ENCODE data around the gene SBF2.
A peak's percentile ranks its signal among the peaks of the same experiment; 100 is the strongest.
"Not testable (repeated sequence)": the region's sequence is repeated elsewhere in the genome, so short reads cannot be mapped to it uniquely, and the experiment has no call there.

The SBF2 gene

GRCh38 chr11:10130875-10131274, 163.1 kb downstream of the SBF2 start:
- Histone ChIP-seq H3K9ac (ENCODE audit: low read length) (no peak overlapping the region), H3K4me1 (ENCODE audit: control insufficient read depth, insufficient read depth, low read length) (no peaks in the 10 kb centered on the region), H3K4me3 (ENCODE audit: low read depth, low read length) (no peak overlapping the region), H3K27me3 (ENCODE audit: control insufficient read depth, insufficient read depth, low read length) (no peaks in the 10 kb centered on the region), H3K27ac (ENCODE audit: low read depth, low read length) (no peak overlapping the region), H3K9me3 (ENCODE audit: control insufficient read depth, insufficient read depth, low read depth, low read length) (peaks cover 21% of the 10 kb centered on the region), H3K36me3 (ENCODE audit: control insufficient read depth, insufficient read depth, low read length) (no peaks in the 10 kb centered on the region; the same call in 1 of the 2 replicates)

DNA sequence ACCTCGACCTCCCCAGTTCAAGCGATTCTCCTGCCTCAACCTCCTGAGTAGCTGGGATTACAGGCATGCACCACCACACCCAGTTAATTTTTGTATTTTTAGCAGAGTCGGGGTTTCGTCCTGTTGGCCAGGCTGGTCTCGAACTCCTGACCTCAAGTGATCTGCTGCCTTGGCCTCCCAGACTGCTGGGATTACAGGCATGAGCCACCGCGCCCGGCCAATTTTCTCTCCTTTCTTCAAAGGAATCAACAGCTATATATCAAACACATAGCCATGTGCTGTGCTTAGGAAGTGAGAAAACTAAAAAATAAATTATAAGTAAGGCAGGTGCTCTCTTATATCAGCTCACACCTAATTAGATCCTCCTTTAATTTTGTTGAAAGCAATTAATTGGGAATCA, 164.8 kb downstream of the SBF2 start:
- not testable (repeated sequence) for H3K4me3 ChIP-seq (ENCODE audit: low read depth, low read length); H3K27me3 ChIP-seq (ENCODE audit: control insufficient read depth, insufficient read depth, low read length); H3K36me3 ChIP-seq (ENCODE audit: control insufficient read depth, insufficient read depth, low read length); H3K4me1 ChIP-seq (ENCODE audit: control insufficient read depth, insufficient read depth, low read length); H3K9me3 ChIP-seq (ENCODE audit: control insufficient read depth, insufficient read depth, low read depth, low read length); H3K27ac ChIP-seq (ENCODE audit: low read depth, low read length); H3K9ac ChIP-seq (ENCODE audit: low read length)

- Histone ChIP-seq H3K27me3 (ENCODE audit: control insufficient read depth, insufficient read depth, low read length) (no peaks in the 10 kb centered on the region), H3K4me1 (ENCODE audit: control insufficient read depth, insufficient read depth, low read length) (peaks cover 8% of the 10 kb centered on the region), H3K36me3 (ENCODE audit: control insufficient read depth, insufficient read depth, low read length) (no peaks in the 10 kb centered on the region), H3K27ac (ENCODE audit: low read depth, low read length) (no peak overlapping the region), H3K4me3 (ENCODE audit: low read depth, low read length) (no peak overlapping the region), H3K9ac (ENCODE audit: low read length) (no peak overlapping the region), H3K9me3 (ENCODE audit: control insufficient read depth, insufficient read depth, low read depth, low read length) (no peaks in the 10 kb centered on the region)
These were observed 168.4 kb downstream of the SBF2 start for GRCh38 chr11:10125522-10126133.

GRCh38 chr11:10122326-10123197, 171.5 kb downstream of the SBF2 start:
- H3K36me3 ChIP-seq (ENCODE audit: control insufficient read depth, insufficient read depth, low read length): no peaks in the 10 kb centered on the region
- H3K27ac ChIP-seq (ENCODE audit: low read depth, low read length): no peak overlapping the region
- no peaks in the 10 kb centered on the region for H3K27me3 ChIP-seq (ENCODE audit: control insufficient read depth, insufficient read depth, low read length)
- no peak overlapping the region for H3K9ac ChIP-seq (ENCODE audit: low read length)
- no peak overlapping the region for H3K4me3 ChIP-seq (ENCODE audit: low read depth, low read length)
- H3K9me3 ChIP-seq (ENCODE audit: control insufficient read depth, insufficient read depth, low read depth, low read length): no peaks in the 10 kb centered on the region
- H3K4me1 ChIP-seq (ENCODE audit: control insufficient read depth, insufficient read depth, low read length): peaks cover 8% of the 10 kb centered on the region

- H3K27ac ChIP-seq (ENCODE audit: low read depth, low read length): no peak overlapping the region
These were observed 175.2 kb downstream of the SBF2 start for GRCh38 chr11:10118865-10119264.

DNA sequence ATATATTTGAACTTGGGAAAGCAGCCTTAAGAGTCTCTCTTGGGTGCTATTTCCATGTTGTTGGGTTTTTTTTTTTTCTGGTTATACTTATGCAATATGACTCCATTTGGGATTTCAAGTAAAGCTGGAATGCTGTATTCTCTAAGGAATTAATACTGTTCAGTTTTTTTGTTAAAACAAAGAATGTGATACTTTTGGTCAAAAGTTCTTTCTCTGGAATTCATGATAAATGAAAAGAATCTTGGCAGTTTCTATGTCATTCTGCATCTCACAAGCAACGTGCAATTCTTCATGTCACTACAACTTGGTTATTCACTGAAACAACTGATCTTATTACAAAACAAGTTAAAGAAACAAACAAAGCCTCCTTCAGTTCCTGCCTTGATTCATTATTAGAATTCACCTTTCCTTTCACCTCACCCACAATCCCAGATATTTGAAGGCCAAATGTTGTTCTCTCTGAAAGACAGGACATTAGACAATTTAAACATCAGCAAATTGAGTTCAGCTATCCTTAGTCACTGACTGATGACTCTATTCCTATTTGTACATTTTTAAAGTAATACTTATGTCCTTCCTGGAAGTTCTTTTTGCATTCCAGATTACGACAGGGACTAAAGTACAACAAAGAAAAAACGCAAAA, 176.2 kb downstream of the SBF2 start:
- no peak overlapping the region for H3K27ac ChIP-seq (ENCODE audit: low read depth, low read length)
- H3K4me1 ChIP-seq (ENCODE audit: control insufficient read depth, insufficient read depth, low read length): peaks cover 4% of the 10 kb centered on the region; the same call in 1 of the 2 replicates
- peaks cover 5% of the 10 kb centered on the region for H3K9me3 ChIP-seq (ENCODE audit: control insufficient read depth, insufficient read depth, low read depth, low read length)
- H3K9ac ChIP-seq (ENCODE audit: low read length): no peak overlapping the region
- H3K36me3 ChIP-seq (ENCODE audit: control insufficient read depth, insufficient read depth, low read length): no peaks in the 10 kb centered on the region
- H3K27me3 ChIP-seq (ENCODE audit: control insufficient read depth, insufficient read depth, low read length): no peaks in the 10 kb centered on the region
- H3K4me3 ChIP-seq (ENCODE audit: low read depth, low read length): no peak overlapping the region

More at GRCh38 chr11:10118865-10119264, 175.2 kb downstream of the SBF2 start:
- peaks cover 5% of the 10 kb centered on the region for H3K9me3 ChIP-seq (ENCODE audit: control insufficient read depth, insufficient read depth, low read depth, low read length)
- no peak overlapping the region for H3K9ac ChIP-seq (ENCODE audit: low read length)
- peaks cover 8% of the 10 kb centered on the region for H3K4me1 ChIP-seq (ENCODE audit: control insufficient read depth, insufficient read depth, low read length)
- H3K36me3 ChIP-seq (ENCODE audit: control insufficient read depth, insufficient read depth, low read length): no peaks in the 10 kb centered on the region
- H3K27me3 ChIP-seq (ENCODE audit: control insufficient read depth, insufficient read depth, low read length): no peaks in the 10 kb centered on the region
- H3K4me3 ChIP-seq (ENCODE audit: low read depth, low read length): no peak overlapping the region

DNA sequence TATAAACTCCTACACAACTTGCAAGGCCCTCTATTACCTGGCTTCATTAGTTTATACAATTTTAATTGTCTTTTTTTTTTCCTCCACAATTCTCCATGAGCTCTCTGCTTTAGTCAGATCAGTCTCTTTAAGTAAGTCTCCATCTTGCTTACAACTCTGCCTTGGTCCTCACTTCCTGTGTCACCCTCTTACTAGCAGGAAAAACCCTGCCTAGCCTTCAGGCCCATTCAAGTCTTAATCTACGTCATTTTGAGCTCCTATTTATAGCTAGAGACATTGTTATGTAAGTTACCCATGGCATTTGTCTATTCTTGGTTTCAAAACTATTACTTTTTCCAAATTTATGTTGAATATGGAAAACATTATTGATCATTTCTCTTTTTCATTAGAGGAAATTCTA, 177.4 kb downstream of the SBF2 start:
- no peak overlapping the region for H3K27ac ChIP-seq (ENCODE audit: low read depth, low read length)
- H3K9ac ChIP-seq (ENCODE audit: low read length): no peak overlapping the region
- H3K36me3 ChIP-seq (ENCODE audit: control insufficient read depth, insufficient read depth, low read length): no peaks in the 10 kb centered on the region
- H3K9me3 ChIP-seq (ENCODE audit: control insufficient read depth, insufficient read depth, low read depth, low read length): peaks cover 5% of the 10 kb centered on the region
- no peaks in the 10 kb centered on the region for H3K27me3 ChIP-seq (ENCODE audit: control insufficient read depth, insufficient read depth, low read length)
- H3K4me3 ChIP-seq (ENCODE audit: low read depth, low read length): no peak overlapping the region
- no peaks in the 10 kb centered on the region for H3K4me1 ChIP-seq (ENCODE audit: control insufficient read depth, insufficient read depth, low read length)

- H3K4me1 ChIP-seq (ENCODE audit: control insufficient read depth, insufficient read depth, low read length): peaks cover 2% of the 10 kb centered on the region; the same call in 1 of the 2 replicates
- peaks cover 5% of the 10 kb centered on the region for H3K9me3 ChIP-seq (ENCODE audit: control insufficient read depth, insufficient read depth, low read depth, low read length)
- no peak overlapping the region for H3K9ac ChIP-seq (ENCODE audit: low read length)
- H3K27ac ChIP-seq (ENCODE audit: low read depth, low read length): no peak overlapping the region
- no peaks in the 10 kb centered on the region for H3K36me3 ChIP-seq (ENCODE audit: control insufficient read depth, insufficient read depth, low read length)
- H3K4me3 ChIP-seq (ENCODE audit: low read depth, low read length): no peak overlapping the region
- H3K27me3 ChIP-seq (ENCODE audit: control insufficient read depth, insufficient read depth, low read length): no peaks in the 10 kb centered on the region
These were observed 179.2 kb downstream of the SBF2 start for GRCh38 chr11:10114593-10115404.

GRCh38 chr11:10113852-10114251, 180.2 kb downstream of the SBF2 start:
- no peaks in the 10 kb centered on the region for H3K36me3 ChIP-seq (ENCODE audit: control insufficient read depth, insufficient read depth, low read length)
- H3K4me1 ChIP-seq (ENCODE audit: control insufficient read depth, insufficient read depth, low read length): peaks cover 9% of the 10 kb centered on the region; the same call in 1 of the 2 replicates
- peaks cover 5% of the 10 kb centered on the region for H3K9me3 ChIP-seq (ENCODE audit: control insufficient read depth, insufficient read depth, low read depth, low read length)
- H3K4me3 ChIP-seq (ENCODE audit: low read depth, low read length): no peak overlapping the region
- H3K9ac ChIP-seq (ENCODE audit: low read length): no peak overlapping the region
- no peak overlapping the region for H3K27ac ChIP-seq (ENCODE audit: low read depth, low read length)
- no peaks in the 10 kb centered on the region for H3K27me3 ChIP-seq (ENCODE audit: control insufficient read depth, insufficient read depth, low read length)

GRCh38 chr11:10109806-10110205, 184.2 kb downstream of the SBF2 start:
- Histone ChIP-seq H3K4me3 (ENCODE audit: low read depth, low read length) (no peak overlapping the region), H3K9me3 (ENCODE audit: control insufficient read depth, insufficient read depth, low read depth, low read length) (no peaks in the 10 kb centered on the region), H3K4me1 (ENCODE audit: control insufficient read depth, insufficient read depth, low read length) (peaks cover 9% of the 10 kb centered on the region; the same call in 1 of the 2 replicates), H3K36me3 (ENCODE audit: control insufficient read depth, insufficient read depth, low read length) (no peaks in the 10 kb centered on the region), H3K27ac (ENCODE audit: low read depth, low read length) (peak overlapping the region; percentile 51; the same call in 1 of the 2 replicates), H3K27me3 (ENCODE audit: control insufficient read depth, insufficient read depth, low read length) (no peaks in the 10 kb centered on the region), H3K9ac (ENCODE audit: low read length) (no peak overlapping the region)

Measured in HUES6 (cell line).